K562 (cell line): ENCODE results near the gene SYTL5.

ENCODE experiments used
- ATF2 ChIP-seq: sonication (generic); formaldehyde crosslinking; IDR thresholded peaks from 2 replicates; pipeline ENCODE4 v1.8.1; 2022; ENCODE audit warnings: missing genetic modification reagents
- CEBPB ChIP-seq: fragments of 450-650 bp; IDR thresholded peaks from 2 replicates; pipeline ENCODE4 v1.6.1; 2016; ENCODE audit warnings: missing genetic modification characterization, missing compliant biosample characterization
- CTCF ChIP-seq, 3 experiments: IDR thresholded peaks in 2 of 3; conservative IDR thresholded peaks in 1 of 3; 2 replicates each; pipeline ENCODE4 v1.5.1; 2011 to 2012; ENCODE audit warnings: low read length in 3 of 3, mild to moderate bottlenecking in 3 of 3, control low read depth in 2 of 3, improper control_type of control experiment in 1 of 3, inconsistent platforms in 1 of 3, low read depth in 1 of 3, mixed read lengths in 1 of 3, moderate library complexity in 1 of 3; ENCODE audit not compliant: insufficient read depth in 2 of 3
- MYC ChIP-seq, 2 experiments: fragments of 250-450 bp in 1 of 2; sonication (Bioruptor Pico) in 1 of 2; IDR thresholded peaks; 2 replicates each; pipeline versions ENCODE4 v1.5.1 to v1.6.1; 2012 to 2021; ENCODE audit warnings: low read depth in 2 of 2, borderline replicate concordance in 1 of 2, improper control_type of control experiment in 1 of 2, low read length in 1 of 2, mild to moderate bottlenecking in 1 of 2, moderate library complexity in 1 of 2
- RAD21 ChIP-seq, 2 experiments: fragments of 250-450 bp in 1 of 2; fragments of 450-650 bp in 1 of 2; sonication (Bioruptor Pico) in 1 of 2; formaldehyde crosslinking in 1 of 2; IDR thresholded peaks in 1 of 2; conservative IDR thresholded peaks in 1 of 2; 2 replicates each; pipeline versions ENCODE4 v1.4.0 to v1.8.0; 2020 to 2022; ENCODE audit warnings: mild to moderate bottlenecking in 2 of 2, moderate library complexity in 1 of 2
- RBBP5 ChIP-seq: fragments of 200-600 bp; sonication (generic); IDR thresholded peaks from 2 replicates; pipeline ENCODE4 v1.6.1; 2012; ENCODE audit warnings: borderline replicate concordance, mild to moderate bottlenecking, low read length, control low read depth, inconsistent platforms; ENCODE audit not compliant: insufficient read depth, poor library complexity, severe bottlenecking
- RCOR1 ChIP-seq, 2 experiments: IDR thresholded peaks; 2 replicates each; pipeline ENCODE4 v1.6.1; 2012; ENCODE audit warnings: low read depth in 2 of 2, low read length in 2 of 2, borderline replicate concordance in 1 of 2, improper control_type of control experiment in 1 of 2
- RFX1 ChIP-seq: fragments of 450-650 bp; IDR thresholded peaks from 2 replicates; pipeline ENCODE4 v1.6.1; 2016; ENCODE audit warnings: mild to moderate bottlenecking, moderate library complexity
- RFX5 ChIP-seq: IDR thresholded peaks from 2 replicates; pipeline ENCODE4 v1.6.1; 2011; ENCODE audit warnings: low read depth, mild to moderate bottlenecking, improper control_type of control experiment, low read length
- STAT6 ChIP-seq: sonication (generic); formaldehyde crosslinking; IDR thresholded peaks from 2 replicates; pipeline ENCODE4 v1.8.1; 2023; ENCODE audit warnings: mild to moderate bottlenecking, missing genetic modification reagents
- TEAD4 ChIP-seq, 2 experiments: sonication (generic) in 1 of 2; formaldehyde crosslinking in 1 of 2; IDR thresholded peaks; 2 replicates each; pipeline versions ENCODE4 v1.6.1 to v1.8.0; 2012 to 2022; ENCODE audit warnings: borderline replicate concordance in 1 of 2, inconsistent platforms in 1 of 2, low read length in 1 of 2, mild to moderate bottlenecking in 1 of 2, missing genetic modification reagents in 1 of 2

- TF ChIP-seq RFX5 = no peak
- TF ChIP-seq CTCF (IDR thresholded peaks at IDR 0.05 in 2 of 3, conservative IDR thresholded peaks at IDR 0.05 in 1 of 3; ENCODE audit: insufficient read depth in 2 of 3, low read depth in 1 of 3, low read length in 3 of 3) = no peak
- TF ChIP-seq CEBPB = no peak
- TF ChIP-seq STAT6 = no peak
- no peak for TF ChIP-seq RCOR1 (IDR thresholded peaks at IDR 0.05; ENCODE audit: borderline replicate concordance in 1 of 2, low read depth in 2 of 2, low read length in 2 of 2)
- TF ChIP-seq RFX1 = no peak
- TF ChIP-seq TEAD4 (IDR thresholded peaks at IDR 0.05; ENCODE audit: low read length) = no peak
- no peak for TF ChIP-seq TEAD4 (CRISPR knock-in tag; IDR thresholded peaks at IDR 0.05; ENCODE audit: borderline replicate concordance)
- no peak for TF ChIP-seq RAD21 (CRISPR knock-in tag; conservative IDR thresholded peaks at IDR 0.05 in 1 of 2, IDR thresholded peaks at IDR 0.05 in 1 of 2)
- TF ChIP-seq MYC (IDR thresholded peaks at IDR 0.05; ENCODE audit: low read depth, low read length) = no peak
- no peak for TF ChIP-seq MYC (CRISPR knock-in tag; IDR thresholded peaks at IDR 0.05; ENCODE audit: borderline replicate concordance, low read depth)
- no peak for TF ChIP-seq RBBP5
- no peak for TF ChIP-seq ATF2 (CRISPR knock-in tag)
These were observed 111.1 kb downstream of the SYTL5 start for GRCh38 chrX:38117485-38117884.
